LNCaP clone FGC (cell line): ENCODE results near the gene TTLL12.

ENCODE experiments used
- DNase-seq: peaks from one replicate; pipeline ENCODE4 v3.0.0-alpha.2; 2011; ENCODE audit warnings: low read depth
- H3K4me3 ChIP-seq: 2 replicates; pipeline ENCODE4 v1.5.1; 2011; ENCODE audit warnings: mild to moderate bottlenecking, low read depth, low read length, control low read depth
- TF ChIP-seq, protein P1 (sequence below): IDR thresholded peaks from 2 replicates; pipeline ENCODE4 v1.5.1; 2012; ENCODE audit warnings: mild to moderate bottlenecking; ENCODE audit not compliant: control insufficient read depth, insufficient read depth; ENCODE audit errors: extremely low read depth

TTLL12 gene

DNA sequence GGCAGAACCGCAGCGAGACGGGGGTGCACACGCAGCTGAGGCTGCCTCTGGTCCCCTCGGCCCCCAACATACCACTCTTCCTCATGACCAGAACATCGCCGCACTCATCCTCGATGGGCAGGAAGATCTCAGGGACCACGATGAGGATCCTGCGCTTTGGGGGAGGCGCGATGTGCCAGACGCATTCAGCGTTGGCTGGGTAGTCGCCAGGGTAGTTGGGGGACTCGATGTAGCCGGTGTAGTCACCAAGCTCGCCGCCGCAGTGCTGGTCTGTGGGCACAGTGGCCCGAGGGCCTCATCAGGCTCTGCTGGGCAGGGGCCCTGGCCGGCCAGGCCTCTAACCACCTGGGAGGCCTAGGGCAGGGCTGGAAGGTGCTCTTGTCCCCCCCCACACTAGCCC is 23.0 kb upstream of the TTLL12 start:
- no peak overlapping the region for H3K4me3 ChIP-seq
- no peak for DNase-seq
- TF ChIP-seq, protein P1, sequence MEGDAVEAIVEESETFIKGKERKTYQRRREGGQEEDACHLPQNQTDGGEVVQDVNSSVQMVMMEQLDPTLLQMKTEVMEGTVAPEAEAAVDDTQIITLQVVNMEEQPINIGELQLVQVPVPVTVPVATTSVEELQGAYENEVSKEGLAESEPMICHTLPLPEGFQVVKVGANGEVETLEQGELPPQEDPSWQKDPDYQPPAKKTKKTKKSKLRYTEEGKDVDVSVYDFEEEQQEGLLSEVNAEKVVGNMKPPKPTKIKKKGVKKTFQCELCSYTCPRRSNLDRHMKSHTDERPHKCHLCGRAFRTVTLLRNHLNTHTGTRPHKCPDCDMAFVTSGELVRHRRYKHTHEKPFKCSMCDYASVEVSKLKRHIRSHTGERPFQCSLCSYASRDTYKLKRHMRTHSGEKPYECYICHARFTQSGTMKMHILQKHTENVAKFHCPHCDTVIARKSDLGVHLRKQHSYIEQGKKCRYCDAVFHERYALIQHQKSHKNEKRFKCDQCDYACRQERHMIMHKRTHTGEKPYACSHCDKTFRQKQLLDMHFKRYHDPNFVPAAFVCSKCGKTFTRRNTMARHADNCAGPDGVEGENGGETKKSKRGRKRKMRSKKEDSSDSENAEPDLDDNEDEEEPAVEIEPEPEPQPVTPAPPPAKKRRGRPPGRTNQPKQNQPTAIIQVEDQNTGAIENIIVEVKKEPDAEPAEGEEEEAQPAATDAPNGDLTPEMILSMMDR: no peak

- no peak for DNase-seq
- TF ChIP-seq, protein P1: no peak
- no peak overlapping the region for H3K4me3 ChIP-seq
These were observed 22.6 kb upstream of the TTLL12 start for GRCh38 chr22:43209523-43209890.

DNA sequence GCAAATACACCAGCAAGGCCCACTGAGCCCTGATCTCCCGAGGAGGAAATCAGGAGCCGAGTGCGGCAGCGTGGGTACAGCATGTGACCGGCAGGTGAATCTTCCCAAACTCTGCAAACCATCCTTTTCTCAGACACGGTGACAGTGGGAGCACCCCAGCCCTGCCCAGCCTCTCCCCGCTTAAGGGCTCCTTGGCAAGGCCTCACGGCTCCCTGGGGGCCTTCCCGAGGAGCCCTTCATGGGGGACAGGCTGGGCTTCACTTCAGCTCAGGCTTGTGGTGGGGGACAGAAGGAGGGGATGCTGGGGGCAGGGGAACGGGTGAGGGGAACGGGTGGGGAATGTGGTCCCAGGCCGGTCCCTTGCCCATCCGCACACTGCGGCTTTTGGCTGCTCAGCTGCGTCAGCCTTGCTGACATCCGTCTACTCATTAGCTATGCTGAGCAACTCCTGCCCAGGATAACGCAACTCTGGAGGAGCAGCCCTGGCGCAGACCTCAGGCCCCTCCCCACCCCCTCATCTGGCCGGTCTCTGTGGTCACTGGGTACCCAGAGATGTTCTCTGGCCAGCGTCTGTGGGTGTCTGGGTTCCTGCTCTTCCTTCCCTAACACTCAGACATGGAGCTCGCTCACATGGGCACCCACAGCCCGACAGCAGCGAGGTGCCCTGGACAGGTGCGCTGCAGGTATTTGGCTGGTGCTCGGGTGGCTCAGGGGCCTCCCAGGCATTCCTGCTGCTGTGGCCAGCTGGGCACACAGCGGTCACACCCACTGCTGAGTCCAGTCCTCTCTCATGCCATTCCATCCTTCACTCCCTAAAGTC is 22.0 kb upstream of the TTLL12 start:
- no peak overlapping the region for H3K4me3 ChIP-seq
- no peak for DNase-seq
- TF ChIP-seq, protein P1: no peak

DNA sequence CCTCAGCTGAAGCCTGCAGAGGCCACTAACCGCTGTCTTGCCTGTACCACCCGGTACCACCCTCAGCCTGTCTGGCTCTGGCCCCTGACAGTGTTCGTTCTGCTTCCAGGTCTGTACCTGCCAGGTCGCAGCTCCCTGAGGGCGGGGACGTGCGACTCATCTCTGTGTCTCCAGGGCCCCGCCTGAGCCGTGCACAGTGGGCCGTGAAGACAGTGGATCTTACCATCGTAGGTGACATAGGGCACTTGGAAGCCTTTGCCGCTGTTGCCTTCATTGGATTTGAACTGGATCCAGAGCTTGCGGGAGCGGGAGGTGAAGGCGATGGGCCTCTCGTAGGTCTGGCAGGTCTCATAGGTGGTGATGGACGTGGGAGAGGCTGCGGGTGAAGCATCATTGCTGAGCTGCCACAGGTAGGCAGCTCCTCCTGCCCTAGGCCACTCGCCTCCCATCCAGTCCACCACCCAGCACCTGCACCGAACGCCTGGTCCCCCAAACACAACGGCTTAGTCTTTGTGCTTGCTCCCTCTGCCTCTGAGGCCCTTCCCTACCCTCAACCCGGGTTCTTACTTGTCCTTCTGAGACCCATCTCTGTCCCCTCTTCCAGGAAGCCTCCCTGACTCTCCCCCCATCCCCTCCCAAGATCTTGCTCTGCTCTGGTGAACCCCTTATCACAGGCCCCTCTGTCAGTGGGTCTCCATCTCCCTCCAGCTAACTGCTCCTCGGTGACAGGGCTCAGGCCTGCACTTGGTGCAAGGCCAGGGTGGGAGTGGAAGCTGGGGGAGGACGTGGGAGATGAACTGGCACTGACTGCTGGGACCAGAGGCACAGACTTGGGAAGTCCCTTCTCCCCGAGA is 21.1 kb upstream of the TTLL12 start:
- no peak overlapping the region for H3K4me3 ChIP-seq
- TF ChIP-seq, protein P1: no peak
- no peak for DNase-seq

DNA sequence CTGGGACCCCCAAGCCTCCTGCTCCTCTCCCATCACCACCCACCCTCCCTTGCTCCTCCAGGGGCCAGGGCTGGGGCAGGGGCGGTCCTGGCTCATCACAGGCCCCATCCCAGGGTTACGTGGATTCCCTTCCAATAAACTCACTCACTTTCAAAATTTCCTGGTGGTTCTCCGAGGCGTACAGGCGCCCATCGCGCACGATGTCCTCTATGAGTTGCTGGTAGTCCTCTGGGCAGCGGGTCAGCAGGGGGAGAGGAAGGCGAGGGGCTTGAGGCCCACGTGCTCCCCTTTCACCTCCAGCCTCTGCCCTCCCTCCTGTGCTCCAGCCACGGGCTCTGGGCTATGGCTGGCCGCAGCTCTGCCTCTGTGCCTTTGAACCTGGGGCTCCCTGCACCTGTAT is 20.5 kb upstream of the TTLL12 start:
- TF ChIP-seq, protein P1: no peak
- no peak for DNase-seq
- no peak overlapping the region for H3K4me3 ChIP-seq

DNA sequence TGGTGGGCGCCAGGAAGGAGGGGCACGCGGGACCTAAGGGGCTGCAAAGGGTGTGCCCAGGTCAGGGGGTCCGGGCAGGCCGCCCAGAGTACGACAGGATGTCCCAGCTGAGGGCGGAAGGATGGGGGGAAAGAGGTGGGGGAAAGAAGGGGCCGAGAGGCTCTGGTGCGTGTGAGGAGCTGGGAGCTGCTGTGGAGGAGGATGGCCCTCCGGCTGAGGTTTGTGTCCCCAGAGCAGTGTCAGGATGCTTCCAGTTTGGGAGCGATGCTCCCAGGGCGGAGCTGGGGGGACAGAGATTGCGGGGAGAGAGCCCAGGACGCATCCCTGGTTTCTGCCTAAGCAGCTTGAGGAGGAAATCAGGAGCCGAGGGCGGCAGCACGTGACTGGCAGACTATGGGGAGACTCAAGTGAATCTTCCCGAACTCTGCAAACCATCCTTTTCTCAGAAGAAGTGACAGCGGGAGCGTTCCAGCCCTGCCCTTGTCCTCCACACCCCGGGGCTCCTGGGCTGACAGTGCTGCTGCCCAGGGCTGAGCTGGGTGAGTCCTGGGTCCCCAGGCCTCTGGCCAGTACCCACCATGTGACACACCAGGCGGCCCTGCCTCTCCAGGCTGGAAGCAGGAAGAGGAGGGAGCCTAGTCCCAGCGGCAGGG is 19.7 kb upstream of the TTLL12 start:
- DNase-seq: no peak
- TF ChIP-seq, protein P1: no peak
- no peak overlapping the region for H3K4me3 ChIP-seq
